Endothelial cell (in vitro differentiated cells): ENCODE measurements around the gene CXADR. TPM values are rescaled to one million over a fixed set of nuclear protein-coding genes. Genes with fewer than 3 reads are reported as not detected.

Experiments
- DNase-seq: peaks from one replicate; pipeline ENCODE4 v3.0.0; 2021; ENCODE audit warnings: low spot score
- H3K27ac Mint-ChIP-seq: one replicate; pipeline ENCODE4 v1.8.0; 2021; ENCODE audit warnings: mixed read lengths, inconsistent platforms; ENCODE audit not compliant: unreplicated experiment
- H3K27me3 Mint-ChIP-seq: one replicate; pipeline ENCODE4 v1.8.0; 2021; ENCODE audit warnings: mild to moderate bottlenecking, moderate library complexity, mixed read lengths, inconsistent platforms; ENCODE audit not compliant: unreplicated experiment
- H3K36me3 Mint-ChIP-seq: one replicate; pipeline ENCODE4 v1.8.0; 2021; ENCODE audit warnings: mild to moderate bottlenecking, low read depth, mixed read lengths, inconsistent platforms; ENCODE audit not compliant: unreplicated experiment
- H3K4me1 Mint-ChIP-seq: one replicate; pipeline ENCODE4 v1.8.0; 2021; ENCODE audit warnings: mild to moderate bottlenecking, mixed read lengths, inconsistent platforms; ENCODE audit not compliant: unreplicated experiment
- H3K4me3 Mint-ChIP-seq: one replicate; pipeline ENCODE4 v1.8.0; 2021; ENCODE audit warnings: mild to moderate bottlenecking, mixed read lengths, inconsistent platforms; ENCODE audit not compliant: unreplicated experiment
- H3K9me3 Mint-ChIP-seq: one replicate; pipeline ENCODE4 v1.8.0; 2021; ENCODE audit warnings: mixed read lengths, inconsistent platforms; ENCODE audit not compliant: unreplicated experiment
- long read RNA-seq: library from polyadenylated mRNA; unstranded; transcript quantifications from one replicate; pipeline ENCODE4 v2.0.0, GENCODE V29; 2020; ENCODE audit not compliant: unreplicated experiment
- total RNA-seq: library from RNA; stranded (reverse); fragmentation: NEBNext Ultra II Directional; extraction: Animal tissue kit (Norgen Biotek cat#: 25700); gene quantifications from one replicate; pipeline ENCODE4 v1.2.1, GENCODE V29; 2021; ENCODE audit not compliant: unreplicated experiment
- TF ChIP-seq, protein P1 (sequence below): fragments of 200-600 bp; sonication (generic); IDR thresholded peaks from one replicate; pipeline ENCODE4 v1.5.0; 2021; ENCODE audit warnings: antibody characterized with exemption; ENCODE audit not compliant: unreplicated experiment

CXADR gene
- total RNA-seq: 19.4 TPM
- long read RNA-seq, full-length matches to known transcripts: 18 of 23 reads
- long read RNA-seq, partial matches to known transcripts: 0 of 23 reads
- long read RNA-seq, other reads (novel, unspliced or antisense): 5 of 23 reads

DNA sequence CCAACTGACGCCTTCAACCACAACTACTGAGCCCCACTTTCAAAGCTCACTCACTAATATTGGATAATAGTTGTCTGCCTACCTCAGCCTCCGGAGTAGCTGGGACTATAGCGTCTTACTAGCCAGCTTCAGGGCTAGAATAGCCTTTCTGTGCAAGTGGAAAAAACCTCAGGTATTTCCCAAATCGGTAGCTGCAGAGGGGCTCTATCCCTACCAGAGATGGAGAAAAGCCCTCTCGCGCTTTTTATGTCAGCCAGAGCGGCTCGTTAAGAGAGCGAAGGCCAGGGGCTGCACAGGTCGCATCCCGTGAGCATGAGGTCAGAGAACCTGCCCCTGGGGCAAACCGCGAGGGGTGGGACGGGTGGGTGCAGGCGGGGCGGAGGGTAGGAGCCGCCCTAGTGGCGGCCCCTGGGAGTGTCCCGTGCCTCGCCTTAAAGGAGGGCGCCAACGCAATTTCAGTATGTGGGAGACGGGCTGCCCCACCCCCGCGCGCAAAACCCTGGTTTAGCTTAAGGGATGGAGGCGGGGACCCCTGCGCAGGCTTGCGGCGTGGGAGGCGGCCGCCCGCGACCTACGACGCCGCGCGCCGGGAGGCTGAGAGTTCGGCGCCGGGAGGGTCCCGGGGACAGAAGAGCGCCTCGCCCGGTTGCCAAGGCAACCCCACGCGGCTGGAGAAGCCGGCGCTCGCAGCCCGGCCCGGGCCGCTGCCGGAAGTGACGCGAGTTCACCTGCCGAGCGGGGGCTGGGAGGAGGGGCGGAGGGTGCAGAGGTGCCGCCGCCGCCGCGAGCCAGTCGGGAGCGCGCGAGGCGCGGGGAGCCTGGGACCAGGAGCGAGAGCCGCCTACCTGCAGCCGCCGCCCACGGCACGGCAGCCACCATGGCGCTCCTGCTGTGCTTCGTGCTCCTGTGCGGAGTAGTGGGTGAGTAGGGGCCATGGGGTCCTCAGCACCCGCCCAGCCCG is at the start of gene CXADR:
Gene CXADR (plus strand): TSS at position 791 of the 961 bp plus-strand sequence. CDS start 87 bp downstream, at position 878.
- TF ChIP-seq, protein P1, sequence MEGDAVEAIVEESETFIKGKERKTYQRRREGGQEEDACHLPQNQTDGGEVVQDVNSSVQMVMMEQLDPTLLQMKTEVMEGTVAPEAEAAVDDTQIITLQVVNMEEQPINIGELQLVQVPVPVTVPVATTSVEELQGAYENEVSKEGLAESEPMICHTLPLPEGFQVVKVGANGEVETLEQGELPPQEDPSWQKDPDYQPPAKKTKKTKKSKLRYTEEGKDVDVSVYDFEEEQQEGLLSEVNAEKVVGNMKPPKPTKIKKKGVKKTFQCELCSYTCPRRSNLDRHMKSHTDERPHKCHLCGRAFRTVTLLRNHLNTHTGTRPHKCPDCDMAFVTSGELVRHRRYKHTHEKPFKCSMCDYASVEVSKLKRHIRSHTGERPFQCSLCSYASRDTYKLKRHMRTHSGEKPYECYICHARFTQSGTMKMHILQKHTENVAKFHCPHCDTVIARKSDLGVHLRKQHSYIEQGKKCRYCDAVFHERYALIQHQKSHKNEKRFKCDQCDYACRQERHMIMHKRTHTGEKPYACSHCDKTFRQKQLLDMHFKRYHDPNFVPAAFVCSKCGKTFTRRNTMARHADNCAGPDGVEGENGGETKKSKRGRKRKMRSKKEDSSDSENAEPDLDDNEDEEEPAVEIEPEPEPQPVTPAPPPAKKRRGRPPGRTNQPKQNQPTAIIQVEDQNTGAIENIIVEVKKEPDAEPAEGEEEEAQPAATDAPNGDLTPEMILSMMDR: peak; percentile 91
- DNase-seq: peak; percentile 72
- no peaks in the 10 kb centered on the region for H3K9me3 Mint-ChIP-seq
- H3K36me3 Mint-ChIP-seq: no peaks in the 10 kb centered on the region
- H3K4me3 Mint-ChIP-seq: peak within 1 kb of the TSS; percentile 96
- peak within 1 kb of the TSS; percentile 94 for H3K27ac Mint-ChIP-seq
- peaks cover 12% of the 10 kb centered on the region for H3K27me3 Mint-ChIP-seq
- H3K4me1 Mint-ChIP-seq: peaks cover 14% of the 10 kb centered on the region

GRCh38 chr21:17466166-17466565 is 46.7 kb upstream of the CXADR start:
- Mint-ChIP-seq H3K27ac (no peak overlapping the region), H3K36me3 (no peaks in the 10 kb centered on the region), H3K9me3 (no peaks in the 10 kb centered on the region), H3K4me3 (no peak overlapping the region), H3K27me3 (no peaks in the 10 kb centered on the region), H3K4me1 (no peaks in the 10 kb centered on the region)
- no peak for DNase-seq
- TF ChIP-seq, protein P1: no peak

GRCh38 chr21:17467392-17467791 is 45.5 kb upstream of the CXADR start:
- Mint-ChIP-seq H3K9me3 (no peaks in the 10 kb centered on the region), H3K27me3 (no peaks in the 10 kb centered on the region), H3K4me1 (no peaks in the 10 kb centered on the region), H3K36me3 (no peaks in the 10 kb centered on the region), H3K27ac (peak overlapping the region; percentile 88), H3K4me3 (no peak overlapping the region)
- DNase-seq: no peak
- TF ChIP-seq, protein P1: no peak

GRCh38 chr21:17467829-17468228 is 45.0 kb upstream of the CXADR start:
- Mint-ChIP-seq H3K4me1 (no peaks in the 10 kb centered on the region), H3K36me3 (no peaks in the 10 kb centered on the region), H3K4me3 (no peak overlapping the region), H3K9me3 (no peaks in the 10 kb centered on the region), H3K27ac (no peak overlapping the region), H3K27me3 (no peaks in the 10 kb centered on the region)
- no peak for DNase-seq
- TF ChIP-seq, protein P1: no peak

DNA sequence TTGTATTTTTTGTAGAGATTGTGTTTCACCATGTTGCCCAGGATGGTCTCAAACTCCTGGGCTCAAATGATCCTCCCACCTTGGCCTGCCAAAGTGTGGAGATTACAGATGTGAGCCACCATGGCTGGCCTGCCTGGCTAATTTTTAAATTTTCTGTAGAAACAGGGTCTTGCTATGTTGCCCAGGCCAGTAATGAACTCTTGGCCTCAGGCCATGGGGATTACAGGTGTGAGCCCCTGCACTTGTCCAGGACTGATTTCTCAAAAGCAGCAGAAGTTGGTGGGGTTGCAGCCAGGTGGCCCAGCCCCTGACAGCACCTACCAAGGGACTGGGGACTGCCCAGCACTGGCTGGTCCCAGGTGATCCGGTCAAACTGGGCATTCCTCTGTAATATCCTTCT is 44.1 kb upstream of the CXADR start:
- Mint-ChIP-seq H3K27me3 (no peaks in the 10 kb centered on the region), H3K4me1 (no peaks in the 10 kb centered on the region), H3K9me3 (no peaks in the 10 kb centered on the region), H3K27ac (no peak overlapping the region), H3K36me3 (no peaks in the 10 kb centered on the region), H3K4me3 (no peak overlapping the region)
- TF ChIP-seq, protein P1: no peak
- no peak for DNase-seq
